NK-92 (cell line): ENCODE results near the gene BARHL2.

Source experiments
- DNase-seq: peaks from one replicate; lab custom pipeline; 2025; ENCODE audit not compliant: unreplicated experiment; lab: John Stamatoyannopoulos, UW

Gene BARHL2

GRCh38 chr1:90710579-90711536, 6.2 kb downstream of the BARHL2 start:
- no peak for DNase-seq

- no peak for DNase-seq
These were observed 7.6 kb downstream of the BARHL2 start for GRCh38 chr1:90709535-90709934.

- DNase-seq: no peak
These were observed 8.3 kb downstream of the BARHL2 start for GRCh38 chr1:90708826-90709225.

- no peak for DNase-seq
These were observed 8.8 kb downstream of the BARHL2 start for GRCh38 chr1:90708236-90708786.

GRCh38 chr1:90707363-90707710, 9.8 kb downstream of the BARHL2 start:
- DNase-seq: no peak

GRCh38 chr1:90706437-90707362, 10.4 kb downstream of the BARHL2 start:
- DNase-seq: no peak

GRCh38 chr1:90705956-90706355, 11.1 kb downstream of the BARHL2 start:
- DNase-seq: no peak

- no peak for DNase-seq
These were observed 12.3 kb downstream of the BARHL2 start for GRCh38 chr1:90704817-90705216.

GRCh38 chr1:90694846-90695245, 22.3 kb downstream of the BARHL2 start:
- no peak for DNase-seq

- DNase-seq: no peak
These were observed 29.4 kb downstream of the BARHL2 start for GRCh38 chr1:90687747-90688146.

- DNase-seq: no peak
These were observed 41.8 kb downstream of the BARHL2 start for GRCh38 chr1:90675161-90675847.

- no peak for DNase-seq
These were observed 45.4 kb downstream of the BARHL2 start for GRCh38 chr1:90671741-90672140.

GRCh38 chr1:90671251-90671650, 45.9 kb downstream of the BARHL2 start:
- DNase-seq: no peak
